ENCODE data around the gene LTBP1. TPM values are rescaled to one million over a fixed set of nuclear protein-coding genes. Genes with fewer than 3 reads are reported as not detected.

The LTBP1 gene
- total RNA-seq, 1 experiment from 2014 or later: 13.9 TPM

GRCh38 chr2:33215299-33215698 lies 268.5 kb downstream of the LTBP1 start:
- Mint-ChIP-seq H3K9me3 (ENCODE audit: low read depth, unreplicated experiment) (peaks cover 3% of the 10 kb centered on the region), H3K36me3 (ENCODE audit: insufficient read depth, unreplicated experiment) (no peaks in the 10 kb centered on the region), H3K4me1 (ENCODE audit: low read depth, unreplicated experiment) (peaks cover 35% of the 10 kb centered on the region), H3K27me3 (ENCODE audit: unreplicated experiment) (no peaks in the 10 kb centered on the region), H3K27ac (ENCODE audit: unreplicated experiment) (no peak overlapping the region), H3K4me3 (ENCODE audit: low read depth, unreplicated experiment) (no peak overlapping the region)
- intact Hi-C loops (cut with micrococcal nuclease; ENCODE audit: unreplicated experiment): no loop called here
- DNase-seq: no peak
- TF ChIP-seq, protein P1, sequence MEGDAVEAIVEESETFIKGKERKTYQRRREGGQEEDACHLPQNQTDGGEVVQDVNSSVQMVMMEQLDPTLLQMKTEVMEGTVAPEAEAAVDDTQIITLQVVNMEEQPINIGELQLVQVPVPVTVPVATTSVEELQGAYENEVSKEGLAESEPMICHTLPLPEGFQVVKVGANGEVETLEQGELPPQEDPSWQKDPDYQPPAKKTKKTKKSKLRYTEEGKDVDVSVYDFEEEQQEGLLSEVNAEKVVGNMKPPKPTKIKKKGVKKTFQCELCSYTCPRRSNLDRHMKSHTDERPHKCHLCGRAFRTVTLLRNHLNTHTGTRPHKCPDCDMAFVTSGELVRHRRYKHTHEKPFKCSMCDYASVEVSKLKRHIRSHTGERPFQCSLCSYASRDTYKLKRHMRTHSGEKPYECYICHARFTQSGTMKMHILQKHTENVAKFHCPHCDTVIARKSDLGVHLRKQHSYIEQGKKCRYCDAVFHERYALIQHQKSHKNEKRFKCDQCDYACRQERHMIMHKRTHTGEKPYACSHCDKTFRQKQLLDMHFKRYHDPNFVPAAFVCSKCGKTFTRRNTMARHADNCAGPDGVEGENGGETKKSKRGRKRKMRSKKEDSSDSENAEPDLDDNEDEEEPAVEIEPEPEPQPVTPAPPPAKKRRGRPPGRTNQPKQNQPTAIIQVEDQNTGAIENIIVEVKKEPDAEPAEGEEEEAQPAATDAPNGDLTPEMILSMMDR (IDR thresholded peaks at IDR 0.05; ENCODE audit: unreplicated experiment): no peak
- CTCF ChIA-PET: interaction anchor here (0.7 kb wide), 1 partner anchor 657 kb away, joined by 4 read pairs; no protein-coding TSS in a partner anchor
- no TSS peak for BruUV-seq (replicated peaks)

DNA sequence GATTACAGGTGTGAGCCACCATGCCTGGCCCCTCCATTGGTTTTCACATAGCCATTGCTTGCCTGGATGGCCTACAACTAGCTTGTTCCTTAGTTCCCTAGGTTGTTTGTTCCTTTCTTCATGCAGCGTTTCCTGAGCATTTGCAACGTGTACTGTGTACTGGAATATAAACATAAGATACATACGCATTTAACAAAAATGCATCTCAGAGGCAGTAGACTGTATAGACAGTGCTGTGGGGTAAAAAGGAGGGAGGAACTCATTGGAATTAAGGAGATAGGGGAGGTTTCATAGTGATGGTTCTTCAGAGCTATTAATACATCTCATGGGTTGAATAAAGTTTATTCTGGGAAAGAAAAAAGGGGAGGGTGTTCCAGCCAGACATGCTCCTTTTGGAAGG lies 269.2 kb downstream of the LTBP1 start:
- H3K4me1 Mint-ChIP-seq (ENCODE audit: low read depth, unreplicated experiment): peaks cover 28% of the 10 kb centered on the region
- intact Hi-C loops (cut with micrococcal nuclease; ENCODE audit: unreplicated experiment): no loop called here
- peaks cover 3% of the 10 kb centered on the region for H3K9me3 Mint-ChIP-seq (ENCODE audit: low read depth, unreplicated experiment)
- no peak overlapping the region for H3K4me3 Mint-ChIP-seq (ENCODE audit: low read depth, unreplicated experiment)
- H3K27me3 Mint-ChIP-seq (ENCODE audit: unreplicated experiment): no peaks in the 10 kb centered on the region
- H3K27ac Mint-ChIP-seq (ENCODE audit: unreplicated experiment): no peak overlapping the region
- TF ChIP-seq, protein P1 (IDR thresholded peaks at IDR 0.05; ENCODE audit: unreplicated experiment): no peak
- CTCF ChIA-PET: no interaction called here
- no peaks in the 10 kb centered on the region for H3K36me3 Mint-ChIP-seq (ENCODE audit: insufficient read depth, unreplicated experiment)
- BruUV-seq (replicated peaks): no TSS peak
- no peak for DNase-seq

DNA sequence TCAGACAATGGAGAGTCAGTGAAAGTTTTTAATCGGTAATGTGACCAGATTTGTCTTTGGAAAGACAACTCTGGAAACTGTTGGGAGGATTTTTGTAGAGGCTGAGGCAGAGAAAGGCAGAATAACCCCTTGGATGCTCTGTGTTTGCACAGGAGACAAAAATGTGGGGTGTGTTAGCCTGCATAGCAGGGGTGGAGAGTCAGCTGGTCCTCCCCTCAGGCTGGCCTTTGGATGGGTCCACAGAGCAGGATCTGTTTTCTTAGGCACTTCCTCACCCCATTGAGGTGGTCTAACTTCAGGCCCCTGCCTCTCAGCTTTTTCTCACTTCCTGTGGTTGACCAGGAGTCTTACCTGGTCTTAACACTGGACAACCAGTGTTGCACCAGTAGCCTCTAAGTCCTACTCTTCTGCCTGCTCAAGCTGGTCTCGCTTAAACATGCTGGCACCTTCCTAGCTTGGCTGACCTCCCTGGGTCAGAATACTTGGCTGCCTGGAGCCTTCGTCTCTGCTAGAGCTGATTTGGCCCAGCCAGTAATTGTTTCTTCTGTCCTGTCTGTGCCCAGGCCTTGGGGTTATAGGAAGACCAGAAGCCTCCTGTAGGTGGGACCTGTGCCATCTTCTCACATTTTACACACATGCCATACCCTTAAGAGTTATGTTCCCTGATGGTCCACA lies 269.9 kb downstream of the LTBP1 start:
- Mint-ChIP-seq H3K9me3 (ENCODE audit: low read depth, unreplicated experiment) (peaks cover 3% of the 10 kb centered on the region), H3K27ac (ENCODE audit: unreplicated experiment) (no peak overlapping the region), H3K4me3 (ENCODE audit: low read depth, unreplicated experiment) (no peak overlapping the region), H3K27me3 (ENCODE audit: unreplicated experiment) (no peaks in the 10 kb centered on the region), H3K4me1 (ENCODE audit: low read depth, unreplicated experiment) (peaks cover 28% of the 10 kb centered on the region), H3K36me3 (ENCODE audit: insufficient read depth, unreplicated experiment) (no peaks in the 10 kb centered on the region)
- TF ChIP-seq, protein P1 (IDR thresholded peaks at IDR 0.05; ENCODE audit: unreplicated experiment): no peak
- no TSS peak for BruUV-seq (replicated peaks)
- DNase-seq: no peak
- intact Hi-C loops (cut with micrococcal nuclease; ENCODE audit: unreplicated experiment): no loop called here
- CTCF ChIA-PET: no interaction called here

- H3K27me3 Mint-ChIP-seq (ENCODE audit: unreplicated experiment): no peaks in the 10 kb centered on the region
- H3K9me3 Mint-ChIP-seq (ENCODE audit: low read depth, unreplicated experiment): peaks cover 3% of the 10 kb centered on the region
- peaks cover 20% of the 10 kb centered on the region for H3K4me1 Mint-ChIP-seq (ENCODE audit: low read depth, unreplicated experiment)
- no peak for DNase-seq
- H3K4me3 Mint-ChIP-seq (ENCODE audit: low read depth, unreplicated experiment): no peak overlapping the region
- no peak overlapping the region for H3K27ac Mint-ChIP-seq (ENCODE audit: unreplicated experiment)
- intact Hi-C loops (cut with micrococcal nuclease; ENCODE audit: unreplicated experiment): no loop called here
- CTCF ChIA-PET: no interaction called here
- no peaks in the 10 kb centered on the region for H3K36me3 Mint-ChIP-seq (ENCODE audit: insufficient read depth, unreplicated experiment)
- no TSS peak for BruUV-seq (replicated peaks)
- TF ChIP-seq, protein P1 (IDR thresholded peaks at IDR 0.05; ENCODE audit: unreplicated experiment): no peak
Measured at GRCh38 chr2:33217406-33217805, 270.7 kb downstream of the LTBP1 start.

All from Calu3 (cell line).